ENCODE results near the gene GRK5. TPM values are rescaled to one million over a fixed set of nuclear protein-coding genes. Genes with fewer than 3 reads are reported as not detected.

The GRK5 gene
- total RNA-seq, 1 experiment from 2014 or later = 4.5 TPM

DNA sequence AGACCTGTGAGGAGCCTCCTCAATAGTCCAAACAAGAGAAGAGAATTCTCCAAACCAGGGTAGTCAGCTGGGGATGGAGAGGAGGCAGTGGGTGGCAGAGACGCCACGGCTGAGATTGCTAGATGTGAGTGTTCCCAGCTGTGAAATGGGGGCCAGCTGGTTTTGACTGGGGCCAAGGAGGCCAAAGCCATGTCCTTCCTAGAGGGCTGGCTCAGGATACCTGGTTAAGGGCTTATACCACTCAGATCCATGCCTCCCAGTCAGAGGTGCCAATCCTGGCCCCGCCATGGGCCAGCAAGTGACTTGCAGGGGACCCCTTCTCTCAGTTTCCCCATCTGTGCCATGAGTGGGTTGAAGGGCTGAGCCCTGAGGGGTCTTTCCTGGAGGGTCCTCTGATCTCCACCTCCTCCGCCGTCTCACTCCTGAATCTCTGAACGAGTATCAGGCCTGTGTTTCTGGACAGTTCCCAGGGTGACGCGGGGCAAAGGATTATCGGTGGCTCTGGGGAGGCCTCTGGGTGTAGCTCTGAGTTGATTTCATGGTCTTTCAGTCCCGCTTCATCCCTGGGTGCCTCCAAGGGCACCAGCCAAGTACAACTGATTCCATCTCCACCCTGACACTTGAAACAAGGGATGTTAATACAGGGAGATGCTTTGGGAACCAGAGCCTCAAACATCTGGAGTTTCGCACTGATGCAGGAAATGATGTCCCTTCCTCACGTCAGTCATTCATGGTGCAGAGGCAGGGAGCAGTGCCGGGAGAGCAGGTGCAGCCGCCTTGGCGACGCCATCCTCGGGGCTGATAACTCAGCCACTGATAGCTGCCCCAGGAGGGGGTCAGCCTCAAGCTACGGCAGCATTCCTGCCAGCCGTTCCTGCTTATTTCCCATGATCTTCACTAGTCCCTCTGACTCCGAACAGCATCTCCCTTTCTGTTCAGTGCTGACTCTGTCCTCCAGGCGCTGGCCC lies 208.4 kb downstream of the GRK5 start:
- Histone ChIP-seq H3K27me3 (ENCODE audit: low read length) (no peaks in the 10 kb centered on the region), H3K27ac (ENCODE audit: low read length) (no peak overlapping the region), H3F3A (ENCODE audit: low read length, unreplicated experiment) (no peaks in the 10 kb centered on the region), H3K36me3 (ENCODE audit: low read depth, low read length) (no peaks in the 10 kb centered on the region; the same call in 1 of the 2 replicates), H4K20me1 (ENCODE audit: low read length) (no peaks in the 10 kb centered on the region), H3K9ac (ENCODE audit: low read length) (no peak overlapping the region), H3K4me1 (ENCODE audit: insufficient read depth, low read length) (no peaks in the 10 kb centered on the region), H3K4me2 (ENCODE audit: low read length) (no peak overlapping the region), H3K9me3 (ENCODE audit: low read length) (no peaks in the 10 kb centered on the region), H3K79me2 (ENCODE audit: low read length) (no peaks in the 10 kb centered on the region), H3K4me3 (ENCODE audit: low read length) (no peak overlapping the region), H2AFZ (ENCODE audit: low read length) (no peak overlapping the region), H3K9me2 (replicated peaks; ENCODE audit: low read length) (no peaks in the 10 kb centered on the region)
- ChIA-PET CTCF (interaction anchor here (1.0 kb wide), 1 partner anchor 216 kb away, joined by 4 read pairs; no protein-coding TSS in a partner anchor), POLR2A (ENCODE audit: unreplicated experiment) (no interaction called here)
- BruUV-seq (replicated peaks) = no TSS peak
- intact Hi-C loops (cut with micrococcal nuclease) = loop anchor here (2.0 to 10.0 kb wide), 2 partner anchors 111 to 209 kb away; partner anchors contain the start of gene GRK5
- ATAC-seq (no peak), DNase-seq (no peak)
- TF ChIP-seq EZH2phosphoT487 (IDR thresholded peaks at IDR 0.05; ENCODE audit: borderline replicate concordance, low read length) (no peak), EZH2 (IDR thresholded peaks at IDR 0.05; ENCODE audit: low read length, unreplicated experiment) (no peak)

DNA sequence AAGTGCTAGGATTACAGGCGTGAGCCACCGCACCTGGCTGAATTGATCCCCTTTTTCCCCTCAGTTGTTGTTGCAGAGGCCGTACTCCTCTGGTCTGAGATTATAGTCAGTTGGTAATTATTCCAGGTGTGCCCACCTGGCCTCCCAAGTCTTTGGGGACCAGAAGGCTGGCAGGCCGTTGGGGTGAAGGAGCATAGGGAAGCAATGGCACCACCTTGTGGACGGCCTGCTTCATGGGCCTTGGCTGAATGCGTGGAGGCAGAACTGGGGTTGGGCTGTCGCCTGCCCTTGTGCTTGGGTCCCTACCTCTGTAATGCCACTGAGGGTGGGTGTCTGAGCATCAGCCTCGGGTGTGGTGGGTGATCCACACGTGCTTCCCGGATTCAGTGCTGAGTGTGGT lies 209.5 kb downstream of the GRK5 start:
- BruUV-seq (replicated peaks) = no TSS peak
- Histone ChIP-seq H3K9me2 (replicated peaks; ENCODE audit: low read length) (no peaks in the 10 kb centered on the region), H3K36me3 (ENCODE audit: low read depth, low read length) (no peaks in the 10 kb centered on the region; the same call in 1 of the 2 replicates), H3K4me3 (ENCODE audit: low read length) (no peak overlapping the region), H3K27me3 (ENCODE audit: low read length) (no peaks in the 10 kb centered on the region), H2AFZ (ENCODE audit: low read length) (no peak overlapping the region), H3K9me3 (ENCODE audit: low read length) (no peaks in the 10 kb centered on the region), H4K20me1 (ENCODE audit: low read length) (no peaks in the 10 kb centered on the region), H3K79me2 (ENCODE audit: low read length) (no peaks in the 10 kb centered on the region), H3F3A (ENCODE audit: low read length, unreplicated experiment) (no peaks in the 10 kb centered on the region), H3K4me2 (ENCODE audit: low read length) (no peak overlapping the region), H3K27ac (ENCODE audit: low read length) (no peak overlapping the region), H3K9ac (ENCODE audit: low read length) (no peak overlapping the region), H3K4me1 (ENCODE audit: insufficient read depth, low read length) (no peaks in the 10 kb centered on the region)
- DNase-seq (peak; percentile 58), ATAC-seq (peak; percentile 83)
- ChIA-PET POLR2A (ENCODE audit: unreplicated experiment) (no interaction called here), CTCF (no interaction called here)
- no peak for TF ChIP-seq EZH2phosphoT487 (IDR thresholded peaks at IDR 0.05; ENCODE audit: borderline replicate concordance, low read length)
- TF ChIP-seq EZH2 (IDR thresholded peaks at IDR 0.05; ENCODE audit: low read length, unreplicated experiment) = no peak
- TF ChIP-seq, protein P1, sequence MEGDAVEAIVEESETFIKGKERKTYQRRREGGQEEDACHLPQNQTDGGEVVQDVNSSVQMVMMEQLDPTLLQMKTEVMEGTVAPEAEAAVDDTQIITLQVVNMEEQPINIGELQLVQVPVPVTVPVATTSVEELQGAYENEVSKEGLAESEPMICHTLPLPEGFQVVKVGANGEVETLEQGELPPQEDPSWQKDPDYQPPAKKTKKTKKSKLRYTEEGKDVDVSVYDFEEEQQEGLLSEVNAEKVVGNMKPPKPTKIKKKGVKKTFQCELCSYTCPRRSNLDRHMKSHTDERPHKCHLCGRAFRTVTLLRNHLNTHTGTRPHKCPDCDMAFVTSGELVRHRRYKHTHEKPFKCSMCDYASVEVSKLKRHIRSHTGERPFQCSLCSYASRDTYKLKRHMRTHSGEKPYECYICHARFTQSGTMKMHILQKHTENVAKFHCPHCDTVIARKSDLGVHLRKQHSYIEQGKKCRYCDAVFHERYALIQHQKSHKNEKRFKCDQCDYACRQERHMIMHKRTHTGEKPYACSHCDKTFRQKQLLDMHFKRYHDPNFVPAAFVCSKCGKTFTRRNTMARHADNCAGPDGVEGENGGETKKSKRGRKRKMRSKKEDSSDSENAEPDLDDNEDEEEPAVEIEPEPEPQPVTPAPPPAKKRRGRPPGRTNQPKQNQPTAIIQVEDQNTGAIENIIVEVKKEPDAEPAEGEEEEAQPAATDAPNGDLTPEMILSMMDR (conservative IDR thresholded peaks at IDR 0.05; ENCODE audit: low read depth, low read length) = peak; percentile 74
- intact Hi-C loops (cut with micrococcal nuclease) = loop anchor here (1.0 to 10.0 kb wide), 3 partner anchors 112 to 218 kb away; partner anchors contain the start of gene GRK5

DNA sequence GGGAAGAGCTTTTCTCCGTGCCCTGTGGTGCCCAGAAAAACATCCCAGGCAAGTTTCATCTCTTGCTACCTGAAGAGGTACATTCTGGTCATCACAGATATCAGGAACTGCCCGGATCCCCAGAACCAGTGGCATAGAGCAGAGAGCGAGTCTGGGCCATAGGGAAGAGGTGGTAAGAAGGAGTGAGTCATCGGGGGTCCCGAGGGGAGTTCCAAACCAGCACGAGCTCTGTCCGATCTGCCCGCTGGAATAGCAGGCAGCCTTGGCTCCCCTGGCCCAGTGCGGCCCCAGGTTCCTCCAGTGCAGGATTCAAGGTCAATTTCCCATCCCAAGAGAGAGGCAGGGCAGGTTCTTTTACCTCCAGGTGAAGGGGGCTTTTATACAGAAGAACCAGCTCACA lies 210.5 kb downstream of the GRK5 start:
- Histone ChIP-seq H3K36me3 (ENCODE audit: low read depth, low read length) (no peaks in the 10 kb centered on the region; the same call in 1 of the 2 replicates), H3K4me2 (ENCODE audit: low read length) (no peak overlapping the region), H3K27ac (ENCODE audit: low read length) (no peak overlapping the region), H4K20me1 (ENCODE audit: low read length) (no peaks in the 10 kb centered on the region), H3K9ac (ENCODE audit: low read length) (no peak overlapping the region), H3F3A (ENCODE audit: low read length, unreplicated experiment) (no peaks in the 10 kb centered on the region), H3K4me3 (ENCODE audit: low read length) (no peak overlapping the region), H3K79me2 (ENCODE audit: low read length) (no peaks in the 10 kb centered on the region), H2AFZ (ENCODE audit: low read length) (no peak overlapping the region), H3K4me1 (ENCODE audit: insufficient read depth, low read length) (no peaks in the 10 kb centered on the region), H3K9me2 (replicated peaks; ENCODE audit: low read length) (no peaks in the 10 kb centered on the region), H3K9me3 (ENCODE audit: low read length) (no peaks in the 10 kb centered on the region), H3K27me3 (ENCODE audit: low read length) (no peaks in the 10 kb centered on the region)
- no peak for TF ChIP-seq EZH2phosphoT487 (IDR thresholded peaks at IDR 0.05; ENCODE audit: borderline replicate concordance, low read length)
- TF ChIP-seq, protein P1 (conservative IDR thresholded peaks at IDR 0.05; ENCODE audit: low read depth, low read length) = no peak
- TF ChIP-seq EZH2 (IDR thresholded peaks at IDR 0.05; ENCODE audit: low read length, unreplicated experiment) = no peak
- no TSS peak for BruUV-seq (replicated peaks)
- CTCF ChIA-PET = interaction anchor here (1.0 kb wide), 1 partner anchor 219 kb away, joined by 3 read pairs; no protein-coding TSS in a partner anchor
- intact Hi-C loops (cut with micrococcal nuclease) = loop anchor here (1.0 to 10.0 kb wide), 3 partner anchors 113 to 219 kb away; partner anchors contain the start of gene GRK5
- no peak for ATAC-seq
- DNase-seq = no peak
- POLR2A ChIA-PET (ENCODE audit: unreplicated experiment) = no interaction called here
